Thyroid gland (tissue), 4 donors: ENCODE data around the gene PCDHGA4.

Experiments
- CTCF ChIP-seq, 6 experiments: fragments of 200-600 bp in 3 of 6; fragments of 450-650 bp in 3 of 6; sonication (generic) in 3 of 6; IDR thresholded peaks; one replicate each; pipeline ENCODE4 v1.5.1; 2016 to 2019; ENCODE audit warnings: antibody characterized with exemption in 6 of 6, mild to moderate bottlenecking in 2 of 6, inconsistent platforms in 1 of 6, moderate library complexity in 1 of 6
- POLR2A ChIP-seq, 2 donors: fragments of 450-650 bp; IDR thresholded peaks; one replicate each; pipeline ENCODE4 v1.6.1; 2017; ENCODE audit warnings: antibody characterized with exemption in 2 of 2, mild to moderate bottlenecking in 2 of 2, moderate library complexity in 1 of 2

- no peak for TF ChIP-seq CTCF (IDR thresholded peaks at IDR 0.05)
- TF ChIP-seq POLR2A (IDR thresholded peaks at IDR 0.05), result no peak
Observed at GRCh38 chr5:141398608-141399007, 43.8 kb downstream of the PCDHGA4 start.
